HepG2 (cell line): ENCODE results near the gene GPR137. TPM values are rescaled to one million over a fixed set of nuclear protein-coding genes. Genes with fewer than 3 reads are reported as not detected.
A peak's percentile ranks its signal among the peaks of the same experiment; 100 is the strongest.

Experiments
- CBX2 ChIP-seq, 2 experiments: fragments of 200-600 bp in 1 of 2; sonication (generic); formaldehyde crosslinking in 1 of 2; IDR thresholded peaks; 2 replicates each; pipeline versions ENCODE4 v1.7.0 to v1.8.1; 2018 to 2022; ENCODE audit warnings: low read depth in 2 of 2, low read length in 1 of 2, mild to moderate bottlenecking in 1 of 2, missing genetic modification reagents in 1 of 2
- FOXC1 ChIP-seq: sonication (generic); formaldehyde crosslinking; IDR thresholded peaks from 2 replicates; pipeline ENCODE4 v1.8.0; 2022; ENCODE audit warnings: mild to moderate bottlenecking, missing genetic modification reagents, borderline replicate concordance
- GATA4 ChIP-seq: sonication (generic); IDR thresholded peaks from 2 replicates; pipeline ENCODE4 v1.6.1; 2016; ENCODE audit warnings: antibody characterized with exemption, low read depth, borderline replicate concordance
- HMG20B ChIP-seq: conservative IDR thresholded peaks from 2 replicates; pipeline ENCODE4 v1.6.1; 2016; ENCODE audit warnings: missing genetic modification reagents, missing compliant biosample characterization
- HNRNPUL1 ChIP-seq: fragments of 200-400 bp; formaldehyde crosslinking; IDR thresholded peaks from 2 replicates; pipeline ENCODE4 v1.6.1; 2017; ENCODE audit warnings: low read depth, mild to moderate bottlenecking, low read length, moderate library complexity
- IKZF5 ChIP-seq: IDR thresholded peaks from 2 replicates; pipeline ENCODE4 v1.6.1; 2018; ENCODE audit warnings: missing genetic modification reagents, mild to moderate bottlenecking, missing compliant biosample characterization
- JUNB ChIP-seq: sonication (generic); formaldehyde crosslinking; IDR thresholded peaks from 2 replicates; pipeline ENCODE4 v1.8.0; 2022; ENCODE audit warnings: missing genetic modification reagents, mild to moderate bottlenecking, borderline replicate concordance
- MAF1 ChIP-seq: sonication (generic); formaldehyde crosslinking; IDR thresholded peaks from 2 replicates; pipeline ENCODE4 v1.5.0; 2020; ENCODE audit warnings: missing genetic modification reagents, borderline replicate concordance
- NCOR1 ChIP-seq: fragments of 200-600 bp; sonication (generic); IDR thresholded peaks from 2 replicates; pipeline ENCODE4 v1.7.0; 2017; ENCODE audit warnings: antibody characterized with exemption, low read length, borderline replicate concordance
- NFAT5 ChIP-seq: sonication (generic); formaldehyde crosslinking; IDR thresholded peaks from 2 replicates; pipeline ENCODE4 v1.4.0; 2020; ENCODE audit warnings: missing genetic modification reagents
- NR2C2 ChIP-seq: sonication (generic); formaldehyde crosslinking; IDR thresholded peaks from 2 replicates; pipeline ENCODE4 v1.4.0; 2020; ENCODE audit warnings: missing genetic modification reagents, mild to moderate bottlenecking, moderate library complexity, borderline replicate concordance
- SAP130 ChIP-seq: IDR thresholded peaks from 2 replicates; pipeline ENCODE4 v1.6.1; 2016; ENCODE audit warnings: low read depth
- SRF ChIP-seq: IDR thresholded peaks from 2 replicates; pipeline ENCODE4 v1.6.1; 2011; ENCODE audit warnings: mild to moderate bottlenecking, low read depth, low read length, moderate library complexity
- ZFP36 ChIP-seq: fragments of 150-350 bp; IDR thresholded peaks from 2 replicates; pipeline ENCODE4 v1.6.1; 2018; ENCODE audit warnings: borderline replicate concordance, low read length, low read depth; ENCODE audit not compliant: partially characterized antibody
- ZNF24 ChIP-seq: fragments of 450-650 bp; IDR thresholded peaks from 2 replicates; pipeline ENCODE4 v1.6.1; 2017; ENCODE audit warnings: antibody characterized with exemption, mild to moderate bottlenecking
- ZNF317 ChIP-seq: sonication (generic); formaldehyde crosslinking; IDR thresholded peaks from 2 replicates; pipeline ENCODE4 v1.5.0; 2020; ENCODE audit warnings: mild to moderate bottlenecking, missing genetic modification reagents
- ZNF446 ChIP-seq: sonication (generic); formaldehyde crosslinking; IDR thresholded peaks from 2 replicates; pipeline ENCODE4 v1.5.0; 2020; ENCODE audit warnings: mild to moderate bottlenecking, missing genetic modification reagents
- ZNF530 ChIP-seq: sonication (generic); formaldehyde crosslinking; IDR thresholded peaks from 2 replicates; pipeline ENCODE4 v1.5.0; 2020; ENCODE audit warnings: low read depth, mild to moderate bottlenecking, missing genetic modification reagents
- ZNF747 ChIP-seq: sonication (generic); formaldehyde crosslinking; IDR thresholded peaks from 2 replicates; pipeline ENCODE4 v1.8.1; 2023; ENCODE audit warnings: missing genetic modification reagents, mild to moderate bottlenecking, borderline replicate concordance
- ZNF776 ChIP-seq: sonication (generic); formaldehyde crosslinking; IDR thresholded peaks from 2 replicates; pipeline ENCODE4 v1.4.0; 2020; ENCODE audit warnings: mild to moderate bottlenecking, missing genetic modification reagents
- polyA plus RNA-seq, 8 experiments: library from polyadenylated mRNA; depleted of rRNA in 3 of 8; stranded (reverse) in 7 of 8; unstranded in 1 of 8; fragments of >200 nt; fragmentation: Illumina TruSeq in 4 of 8; extraction: Trizol in 4 of 8; gene quantifications; 2 replicates each; pipeline versions ENCODE4 v1.2.1 to v1.2.3, GENCODE V29; 2011 to 2016; ENCODE audit warnings: low read depth in 4 of 8, missing spikeins in 1 of 8, mixed read lengths in 1 of 8; ENCODE audit not compliant: insufficient read depth in 1 of 8
- total RNA-seq, 5 experiments: library from RNA; depleted of rRNA; stranded (reverse); fragments of >200 nt; fragmentation: Illumina TruSeq; extraction: Trizol; gene quantifications; 2 replicates each; pipeline ENCODE4 v1.2.3, GENCODE V29; 2016; ENCODE audit warnings: low read depth in 1 of 5
- TF ChIP-seq, protein P1 (sequence below): sonication (generic); formaldehyde crosslinking; IDR thresholded peaks from 2 replicates; pipeline ENCODE4 v1.4.0; 2020; ENCODE audit warnings: mild to moderate bottlenecking, missing genetic modification reagents
- TF ChIP-seq, protein P2 (sequence below): sonication (generic); formaldehyde crosslinking; IDR thresholded peaks from 2 replicates; pipeline ENCODE4 v1.9.0; 2022; ENCODE audit warnings: low read depth, missing genetic modification reagents

The GPR137 gene
- total and polyA plus RNA-seq, 2 of the 13 experiments (the other 11 are each of a cell fraction or from before 2014, with no cell fraction given) = 8.5 to 13.2 TPM

GRCh38 chr11:64251016-64251752 is 34.5 kb upstream of the GPR137 start, which contains the start of gene PLCB3 (continued):
- TF ChIP-seq NFAT5 = no peak
- no peak for TF ChIP-seq ZNF530 (CRISPR knock-in tag)
- TF ChIP-seq MAF1 = no peak
- TF ChIP-seq NR2C2 (CRISPR knock-in tag) = no peak
- no peak for TF ChIP-seq FOXC1 (CRISPR knock-in tag)
- no peak for TF ChIP-seq ZFP36
- no peak for TF ChIP-seq ZNF776 (CRISPR knock-in tag)
- TF ChIP-seq, protein P1, sequence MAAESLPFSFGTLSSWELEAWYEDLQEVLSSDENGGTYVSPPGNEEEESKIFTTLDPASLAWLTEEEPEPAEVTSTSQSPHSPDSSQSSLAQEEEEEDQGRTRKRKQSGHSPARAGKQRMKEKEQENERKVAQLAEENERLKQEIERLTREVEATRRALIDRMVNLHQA (CRISPR knock-in tag) = no peak
- TF ChIP-seq JUNB (CRISPR knock-in tag) = no peak
- TF ChIP-seq CBX2 (IDR thresholded peaks at IDR 0.05; ENCODE audit: low read depth, low read length) = no peak
- TF ChIP-seq CBX2 (CRISPR knock-in tag; IDR thresholded peaks at IDR 0.05; ENCODE audit: low read depth) = no peak
- no peak for TF ChIP-seq ZNF747 (CRISPR knock-in tag)
- TF ChIP-seq NCOR1 = no peak
- no peak for TF ChIP-seq ZNF24
- TF ChIP-seq HNRNPUL1 = no peak
- no peak for TF ChIP-seq ZNF317 (CRISPR knock-in tag)
- TF ChIP-seq SRF = no peak
- TF ChIP-seq GATA4 = no peak
- 0 out of 2 replicates have a peak, but pooled peaks have one; percentile 44 for TF ChIP-seq IKZF5 (CRISPR knock-in tag)
- peak; percentile 15; the same call in 1 of the 2 replicates for TF ChIP-seq SAP130 (CRISPR knock-in tag)
- TF ChIP-seq ZNF446 (CRISPR knock-in tag) = no peak
- TF ChIP-seq HMG20B (CRISPR knock-in tag) = no peak
- TF ChIP-seq, protein P2, sequence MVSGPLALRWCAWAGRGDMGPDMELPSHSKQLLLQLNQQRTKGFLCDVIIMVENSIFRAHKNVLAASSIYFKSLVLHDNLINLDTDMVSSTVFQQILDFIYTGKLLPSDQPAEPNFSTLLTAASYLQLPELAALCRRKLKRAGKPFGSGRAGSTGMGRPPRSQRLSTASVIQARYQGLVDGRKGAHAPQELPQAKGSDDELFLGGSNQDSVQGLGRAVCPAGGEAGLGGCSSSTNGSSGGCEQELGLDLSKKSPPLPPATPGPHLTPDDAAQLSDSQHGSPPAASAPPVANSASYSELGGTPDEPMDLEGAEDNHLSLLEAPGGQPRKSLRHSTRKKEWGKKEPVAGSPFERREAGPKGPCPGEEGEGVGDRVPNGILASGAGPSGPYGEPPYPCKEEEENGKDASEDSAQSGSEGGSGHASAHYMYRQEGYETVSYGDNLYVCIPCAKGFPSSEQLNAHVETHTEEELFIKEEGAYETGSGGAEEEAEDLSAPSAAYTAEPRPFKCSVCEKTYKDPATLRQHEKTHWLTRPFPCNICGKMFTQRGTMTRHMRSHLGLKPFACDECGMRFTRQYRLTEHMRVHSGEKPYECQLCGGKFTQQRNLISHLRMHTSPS = no peak
